Endometrium (tissue), 2 donors: ENCODE data around the gene PLEKHG5.
"Not testable (repeated sequence)": the region's sequence is repeated elsewhere in the genome, so short reads cannot be mapped to it uniquely, and the experiment has no call there.

Experiments
- FAIRE-seq: peaks from 2 replicates; lab custom pipeline; 2012; peaks lifted over from hg19 to GRCh38; lab: Jason Lieb, UNC
- donor health status: control.
- donor health status: control.

Gene PLEKHG5

DNA sequence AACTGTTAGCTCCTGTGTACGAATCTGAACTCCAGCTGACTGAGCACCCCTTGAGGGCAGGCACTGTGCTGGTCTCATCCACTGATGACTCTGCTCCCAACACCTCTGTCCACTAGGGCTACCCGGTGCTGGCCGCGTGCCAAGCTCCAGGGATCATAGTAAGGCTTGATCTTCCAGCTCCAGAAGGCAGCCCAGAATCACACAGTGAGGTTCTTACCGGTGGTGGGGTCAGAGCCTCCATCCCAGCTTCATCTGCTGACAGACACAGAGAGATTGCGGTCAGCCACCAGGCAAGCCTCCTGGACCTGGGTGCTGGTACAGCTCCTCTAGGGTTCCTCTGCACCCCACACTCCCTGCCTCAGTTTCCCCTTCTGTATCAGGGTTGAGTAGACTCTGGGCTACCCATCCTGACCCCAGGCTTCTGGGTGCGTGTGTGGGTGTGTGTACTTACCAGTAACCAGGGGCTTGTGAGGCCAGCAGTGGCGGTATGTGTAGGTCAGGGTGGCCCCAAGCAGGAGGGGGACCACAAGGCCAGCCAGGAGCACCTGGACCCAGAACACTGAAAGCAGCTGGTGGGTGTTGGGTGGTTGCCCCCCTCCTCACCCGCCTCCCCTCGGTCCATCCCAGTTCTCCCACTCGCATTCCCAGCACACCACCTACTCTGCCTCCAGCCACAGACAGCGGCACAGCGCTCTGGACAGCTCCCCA lies 28.9 kb downstream of the PLEKHG5 start:
- FAIRE-seq: no peak

DNA sequence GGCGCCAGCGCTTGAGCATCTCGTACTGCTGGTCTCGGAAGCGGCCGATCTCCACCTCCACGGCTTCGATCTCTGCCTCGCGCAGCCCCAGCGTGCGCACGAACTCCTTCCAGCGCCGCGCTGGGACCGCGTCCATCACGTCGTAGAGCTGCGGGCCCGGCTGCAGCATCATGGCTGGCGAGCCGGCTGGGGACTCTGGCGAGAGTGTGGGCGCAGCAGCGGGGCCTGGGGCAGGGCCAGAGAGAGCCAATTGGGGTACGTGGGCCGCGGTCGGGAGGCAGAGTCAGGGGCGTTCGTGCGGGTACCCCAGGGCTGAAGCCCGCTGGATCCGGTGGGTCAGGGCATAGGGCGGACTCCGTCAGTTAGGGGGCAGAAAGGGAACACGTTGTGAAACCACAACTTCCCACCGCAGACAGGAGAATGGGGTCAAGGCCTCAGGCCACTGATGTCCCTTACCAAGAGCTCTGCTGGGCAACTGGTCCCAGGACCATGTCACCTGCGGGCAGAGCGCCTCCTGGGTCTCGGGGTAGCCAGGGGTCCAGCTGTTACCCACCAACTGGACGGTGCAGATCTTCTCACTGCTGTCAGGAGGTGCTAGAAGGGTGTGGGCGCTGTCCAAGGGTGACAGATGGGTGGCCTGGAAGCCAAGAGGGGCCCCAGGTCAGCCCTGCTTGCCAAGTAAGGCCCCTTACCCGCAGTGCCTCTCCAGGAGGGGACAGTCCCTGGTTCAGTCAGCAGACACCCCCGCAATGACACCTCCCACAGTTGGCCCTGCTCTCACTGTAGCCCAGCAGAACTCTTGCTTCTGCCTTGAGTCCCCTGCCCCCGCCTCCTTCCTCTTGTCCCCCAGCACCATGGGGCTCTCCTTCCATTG lies 29.7 kb downstream of the PLEKHG5 start:
- no peak for FAIRE-seq

GRCh38 chr1:6461051-6461530 lies 30.4 kb downstream of the PLEKHG5 start:
- FAIRE-seq: no peak

GRCh38 chr1:6460301-6461050 lies 31.0 kb downstream of the PLEKHG5 start:
- FAIRE-seq: no peak

- FAIRE-seq: no peak
Observed at GRCh38 chr1:6459850-6460265, 31.6 kb downstream of the PLEKHG5 start.

- FAIRE-seq: no peak
Observed at GRCh38 chr1:6456800-6457466, 34.5 kb downstream of the PLEKHG5 start.

GRCh38 chr1:6455752-6456520 lies 35.5 kb downstream of the PLEKHG5 start:
- FAIRE-seq: not testable (repeated sequence)

- no peak for FAIRE-seq
Observed at GRCh38 chr1:6454856-6455751, 36.4 kb downstream of the PLEKHG5 start.

GRCh38 chr1:6453895-6454855 lies 37.3 kb downstream of the PLEKHG5 start:
- not testable (repeated sequence) for FAIRE-seq

DNA sequence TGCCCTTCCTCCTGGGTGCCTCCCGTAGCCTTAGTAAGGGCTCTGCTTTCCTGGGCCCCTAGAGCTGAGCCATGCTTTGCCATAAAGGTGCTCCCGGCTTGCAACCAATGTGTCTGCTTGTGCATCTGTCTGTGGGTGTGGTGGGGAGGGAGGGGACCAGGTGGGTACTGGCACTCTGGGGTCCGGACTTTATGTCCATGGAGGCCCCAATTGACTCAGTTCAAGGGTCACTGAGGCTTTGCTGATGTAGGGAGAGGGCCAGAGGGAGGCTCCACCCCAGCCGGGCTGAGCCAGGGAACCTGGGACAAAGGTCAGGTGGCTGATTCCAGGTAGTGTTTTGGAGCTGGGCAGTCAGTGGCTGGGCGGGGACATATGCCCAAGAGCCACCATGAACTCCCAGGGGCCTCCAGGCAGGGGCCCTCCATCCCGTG lies 40.5 kb downstream of the PLEKHG5 start:
- no peak for FAIRE-seq

GRCh38 chr1:6450486-6450885 lies 41.0 kb downstream of the PLEKHG5 start:
- FAIRE-seq: not testable (repeated sequence)

- no peak for FAIRE-seq
Observed at GRCh38 chr1:6450005-6450450, 41.4 kb downstream of the PLEKHG5 start.

- no peak for FAIRE-seq
Observed at GRCh38 chr1:6448749-6449631, 42.5 kb downstream of the PLEKHG5 start.

DNA sequence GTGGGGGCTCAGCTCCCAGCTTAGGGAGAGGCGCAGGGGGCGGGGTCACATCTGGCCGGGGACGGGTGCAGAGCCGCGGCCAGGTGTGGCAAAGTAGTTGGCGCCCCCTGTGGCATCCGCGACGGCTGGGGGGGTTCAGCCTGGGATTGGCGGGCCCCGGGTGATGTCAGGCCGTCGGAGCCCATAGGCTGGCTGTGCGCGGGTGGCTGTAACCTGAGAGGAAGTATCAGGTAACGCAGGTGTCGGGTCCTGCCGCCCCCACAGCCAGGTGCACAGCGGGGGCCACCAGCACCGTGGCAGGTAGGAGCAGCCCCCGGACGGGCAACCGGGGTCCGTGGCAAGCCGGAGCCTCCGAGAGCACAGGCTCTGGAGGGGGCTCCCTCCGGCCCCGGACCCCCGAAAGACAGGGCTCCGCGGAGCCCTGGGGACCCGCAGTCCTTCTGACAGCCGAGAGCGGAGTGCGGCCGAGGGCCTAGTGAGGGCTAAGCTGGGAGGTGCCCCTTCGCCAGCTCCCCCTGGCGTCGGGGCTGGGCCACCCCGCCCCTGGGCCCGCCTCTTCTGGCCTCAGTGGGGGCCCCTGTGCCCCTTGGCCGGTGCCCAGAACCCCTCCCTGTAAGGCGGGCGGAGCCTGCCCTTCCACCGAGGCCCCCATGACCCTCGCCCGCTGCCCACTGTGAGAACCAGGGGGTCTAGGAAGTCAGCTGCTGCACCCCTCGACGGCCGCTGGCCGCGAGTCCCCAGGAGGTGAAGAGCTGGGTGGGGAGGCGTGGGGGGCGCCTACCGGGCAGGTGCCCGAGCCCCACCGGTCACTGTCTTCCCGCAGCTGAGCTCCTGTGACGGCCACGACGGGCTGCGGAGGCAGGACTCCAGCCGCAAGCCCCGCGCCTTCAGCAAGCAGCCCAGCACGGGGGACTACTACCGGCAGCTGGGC lies 43.4 kb downstream of the PLEKHG5 start:
- no peak for FAIRE-seq

GRCh38 chr1:6447016-6447817 lies 44.2 kb downstream of the PLEKHG5 start:
- no peak for FAIRE-seq

GRCh38 chr1:6446665-6447015 lies 44.8 kb downstream of the PLEKHG5 start:
- no peak for FAIRE-seq
